ENCODE measurements around the gene NTSR1.
A peak's percentile ranks its signal among the peaks of the same experiment; 100 is the strongest.
"Not testable (repeated sequence)": the region's sequence is repeated elsewhere in the genome, so short reads cannot be mapped to it uniquely, and the experiment has no call there.

Gene NTSR1

GRCh38 chr20:62675156-62675876 lies 33.3 kb upstream of the NTSR1 start:
- DNase-seq: no peak

- DNase-seq: no peak
These were observed 32.8 kb upstream of the NTSR1 start for GRCh38 chr20:62675877-62676260.

DNA sequence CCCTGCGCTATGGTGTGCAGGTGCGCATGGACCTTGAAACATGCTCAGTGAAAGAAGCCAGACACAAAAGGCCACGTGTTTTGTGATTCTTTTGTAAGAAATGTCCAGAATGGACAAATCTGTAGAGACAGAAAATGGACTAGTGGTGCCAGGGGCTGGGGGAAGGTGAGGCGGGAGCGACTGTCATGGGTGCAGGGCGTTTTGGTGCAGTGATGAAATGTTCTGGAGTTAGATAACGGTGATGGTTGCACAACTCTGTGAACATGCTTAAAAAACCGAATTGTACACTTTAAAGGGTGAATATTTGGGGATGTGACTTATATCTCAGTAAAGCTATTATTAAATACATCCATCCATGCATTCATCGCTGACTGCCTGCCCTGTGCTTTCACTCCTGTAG lies 31.7 kb upstream of the NTSR1 start:
- no peak for DNase-seq

DNA sequence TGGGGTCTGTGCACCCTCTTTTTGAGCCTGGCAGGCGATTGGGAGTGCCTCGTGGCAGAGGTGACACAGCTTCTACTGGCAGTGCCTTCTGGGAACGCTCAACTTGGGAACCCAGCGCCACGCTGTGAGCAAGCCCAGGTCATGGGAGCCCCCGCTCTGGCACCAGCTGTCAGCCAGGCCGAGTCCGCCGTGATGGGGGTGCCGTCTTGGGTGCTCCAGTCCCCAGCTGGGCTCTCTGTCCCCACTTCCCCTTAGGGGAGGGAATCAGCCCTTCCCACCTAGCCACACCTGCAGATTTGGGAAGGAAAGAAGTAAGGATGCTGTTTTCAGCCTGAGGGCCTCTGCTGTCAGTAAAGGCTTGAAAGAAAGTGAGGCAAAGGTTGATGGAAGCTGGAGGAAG lies 31.0 kb upstream of the NTSR1 start:
- DNase-seq: no peak

DNA sequence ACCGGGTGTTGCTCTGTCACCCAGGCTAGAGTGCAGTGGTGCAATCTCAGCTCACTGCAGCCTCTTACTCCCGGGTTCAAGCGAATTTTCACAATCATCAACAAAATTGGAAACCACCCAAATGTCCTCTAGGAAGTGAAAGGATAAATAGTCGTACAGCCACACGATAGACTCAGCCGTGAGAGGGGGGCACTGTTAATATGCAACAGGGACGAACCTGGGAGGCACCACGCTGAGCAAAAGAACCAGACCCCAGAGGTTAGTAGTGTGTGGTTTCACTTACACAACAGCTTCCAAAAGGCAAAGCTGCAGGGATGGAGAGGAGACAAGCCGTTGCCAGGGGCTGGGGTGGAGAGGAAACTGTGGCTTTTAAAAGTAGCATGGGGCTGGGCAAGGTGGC lies 30.1 kb upstream of the NTSR1 start:
- DNase-seq: no peak

DNA sequence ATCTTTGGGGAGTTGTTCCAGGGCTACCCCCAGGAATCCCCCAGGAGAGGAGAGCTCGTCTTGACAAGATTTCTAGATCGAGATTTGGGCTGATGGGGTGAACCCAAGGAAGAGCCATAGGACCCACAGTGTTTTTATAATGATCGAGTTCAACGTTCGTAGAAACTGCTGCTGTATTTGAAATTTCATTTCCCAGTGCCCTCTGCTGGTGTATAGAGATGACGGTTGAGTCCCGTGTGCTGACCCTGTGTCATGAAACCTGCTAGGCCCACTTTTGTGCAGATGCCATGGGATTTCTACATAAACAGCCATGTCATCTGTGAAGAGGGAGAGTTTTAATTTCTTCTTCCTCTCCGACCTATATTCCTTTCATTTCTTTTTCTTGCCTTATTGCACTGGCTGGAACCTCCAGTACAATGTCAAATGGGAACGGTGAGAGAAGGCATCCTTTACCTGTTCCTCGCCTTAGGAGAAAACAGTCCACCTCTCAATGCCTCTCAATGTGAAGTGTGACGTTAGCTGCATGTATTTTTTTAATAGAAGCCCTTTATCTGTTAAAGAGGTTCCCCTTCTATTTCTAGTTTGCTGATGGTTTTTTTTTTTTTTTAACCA lies 28.6 kb upstream of the NTSR1 start:
- no peak for DNase-seq

DNA sequence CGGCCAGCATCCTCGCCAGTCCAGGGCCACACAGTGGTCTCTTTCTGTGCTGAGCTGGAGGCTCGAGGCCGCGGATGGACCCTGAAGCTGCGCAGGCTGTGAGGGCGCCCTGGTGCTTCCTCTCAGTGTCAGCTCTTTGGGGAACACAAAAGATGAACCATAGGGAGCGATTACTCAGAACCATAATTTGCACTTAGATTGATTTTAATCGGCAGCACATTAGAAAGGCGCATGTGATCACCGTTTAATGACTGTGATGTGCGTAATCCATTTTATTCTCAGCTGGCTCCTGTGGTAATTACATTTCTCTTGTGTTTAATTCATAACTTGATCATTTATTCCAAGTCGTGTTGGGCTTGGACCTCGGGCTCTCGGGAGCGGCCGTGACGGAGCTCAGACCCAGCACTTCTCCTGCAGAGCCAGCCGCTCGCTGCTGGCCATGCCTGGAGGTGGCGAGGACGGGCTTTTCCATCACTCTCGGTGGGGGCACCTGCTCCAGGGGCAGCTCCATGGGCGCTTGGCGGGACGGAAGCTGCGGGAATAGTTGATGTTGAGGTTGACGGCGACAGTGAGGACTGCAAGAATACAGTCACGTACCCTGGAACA lies 25.6 kb upstream of the NTSR1 start:
- DNase-seq: no peak

GRCh38 chr20:62683660-62684322 lies 24.8 kb upstream of the NTSR1 start:
- not testable (repeated sequence) for DNase-seq

DNA sequence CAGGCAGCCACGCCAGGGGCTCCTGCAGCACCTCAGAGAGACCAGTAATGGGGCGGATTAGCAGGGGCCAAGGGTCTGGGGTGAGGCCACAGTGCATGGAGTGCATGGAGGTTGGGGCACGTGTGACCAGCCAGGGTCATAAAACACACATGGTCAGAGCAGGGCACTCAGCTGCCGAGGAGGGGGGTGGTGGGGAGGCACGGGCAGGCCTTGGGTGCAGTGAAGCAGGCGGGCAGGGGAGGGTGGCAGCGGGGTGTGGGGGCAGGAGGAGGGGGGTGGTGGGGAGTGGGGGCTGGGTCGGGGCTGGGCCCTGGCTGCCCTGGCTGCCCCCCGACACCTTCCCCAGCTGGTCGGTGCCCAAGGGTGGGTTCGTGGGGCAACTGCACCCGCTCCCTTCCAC lies 23.7 kb upstream of the NTSR1 start:
- no peak for DNase-seq

GRCh38 chr20:62685781-62686555 lies 22.7 kb upstream of the NTSR1 start:
- DNase-seq: peak; percentile 95

DNA sequence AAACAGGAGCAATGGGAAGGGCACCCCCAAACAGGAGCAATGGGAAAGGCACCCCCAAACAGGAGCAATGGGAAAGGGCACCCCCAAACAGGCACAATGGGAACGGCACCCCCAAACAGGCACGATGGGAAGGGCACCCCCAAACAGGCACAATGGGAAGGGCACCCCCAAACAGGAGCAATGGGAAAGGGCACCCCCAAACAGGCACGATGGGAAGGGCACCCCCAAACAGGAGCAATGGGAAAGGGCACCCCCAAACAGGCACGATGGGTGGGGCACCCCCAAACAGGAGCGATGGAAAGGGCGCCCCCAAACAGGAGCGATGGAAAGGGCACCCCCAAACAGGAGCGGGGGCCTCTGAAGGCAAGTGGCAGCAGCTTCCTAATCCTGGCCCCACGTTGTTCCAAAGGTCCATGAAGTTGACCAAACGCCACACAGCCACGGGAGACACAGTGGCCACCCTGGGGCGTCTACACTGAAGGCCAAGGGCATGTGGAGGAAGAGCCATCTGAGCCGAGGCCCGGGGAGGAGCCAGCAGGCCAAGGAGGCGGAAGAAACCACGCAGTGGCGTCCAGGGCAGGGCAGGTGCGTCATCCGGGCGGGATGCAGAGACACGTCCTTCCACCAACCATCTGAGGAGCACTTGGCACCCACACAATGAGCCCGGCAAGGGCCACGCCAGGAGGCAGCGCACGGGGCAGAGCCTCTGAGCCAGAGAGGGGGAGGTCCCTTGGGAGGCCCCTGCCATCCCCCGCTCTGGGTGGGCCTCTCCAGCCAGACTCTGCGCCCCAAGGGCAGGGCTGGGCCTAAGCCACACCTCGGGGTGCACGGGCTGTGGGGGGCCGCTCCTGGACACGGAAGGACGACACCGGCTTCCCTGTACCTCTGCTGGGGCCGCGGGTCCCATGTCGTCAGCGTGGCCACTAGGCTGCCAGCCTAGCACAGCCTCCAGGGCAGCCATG lies 21.5 kb upstream of the NTSR1 start:
- DNase-seq: no peak

DNA sequence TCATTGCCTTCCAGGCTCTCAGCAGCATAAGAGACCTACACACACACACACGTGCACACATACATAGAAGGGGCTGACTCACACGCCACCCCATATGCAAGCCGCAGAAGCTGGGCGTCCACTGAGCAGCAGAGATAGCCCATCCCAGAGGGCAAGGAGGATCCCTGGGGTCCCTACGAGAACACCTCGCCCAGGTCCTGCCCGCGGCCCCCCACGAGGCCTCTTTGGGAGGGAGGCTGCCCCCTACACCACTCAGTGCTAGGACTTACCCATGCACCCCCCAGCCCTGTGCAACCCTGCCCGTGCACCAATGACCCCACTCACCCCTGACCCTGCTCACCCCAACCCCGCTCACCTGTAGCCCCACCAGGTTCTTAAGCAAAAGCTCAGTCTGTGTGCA lies 20.6 kb upstream of the NTSR1 start:
- no peak for DNase-seq

- DNase-seq: no peak
These were observed 19.7 kb upstream of the NTSR1 start for GRCh38 chr20:62688855-62689460.

DNA sequence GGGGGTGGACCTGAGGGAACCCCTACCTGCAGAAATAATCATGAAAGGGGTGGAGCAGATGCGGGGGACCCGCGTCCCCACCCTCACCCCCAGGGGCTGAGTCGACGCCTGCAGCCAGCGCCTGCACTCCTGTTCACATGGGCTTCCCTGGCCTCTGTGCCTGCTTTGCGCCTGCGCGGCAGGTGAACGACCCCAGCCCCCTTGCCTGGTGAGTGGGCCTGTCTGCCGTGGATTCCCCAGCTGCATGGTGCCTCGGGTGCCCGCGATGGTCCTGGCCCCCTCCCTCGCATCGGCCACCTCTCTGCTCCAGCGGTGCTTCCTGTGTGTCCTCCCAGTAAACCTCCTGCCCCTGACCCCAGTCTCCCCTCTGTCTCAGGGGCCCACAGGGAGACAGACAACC lies 18.8 kb upstream of the NTSR1 start:
- DNase-seq: no peak

DNA sequence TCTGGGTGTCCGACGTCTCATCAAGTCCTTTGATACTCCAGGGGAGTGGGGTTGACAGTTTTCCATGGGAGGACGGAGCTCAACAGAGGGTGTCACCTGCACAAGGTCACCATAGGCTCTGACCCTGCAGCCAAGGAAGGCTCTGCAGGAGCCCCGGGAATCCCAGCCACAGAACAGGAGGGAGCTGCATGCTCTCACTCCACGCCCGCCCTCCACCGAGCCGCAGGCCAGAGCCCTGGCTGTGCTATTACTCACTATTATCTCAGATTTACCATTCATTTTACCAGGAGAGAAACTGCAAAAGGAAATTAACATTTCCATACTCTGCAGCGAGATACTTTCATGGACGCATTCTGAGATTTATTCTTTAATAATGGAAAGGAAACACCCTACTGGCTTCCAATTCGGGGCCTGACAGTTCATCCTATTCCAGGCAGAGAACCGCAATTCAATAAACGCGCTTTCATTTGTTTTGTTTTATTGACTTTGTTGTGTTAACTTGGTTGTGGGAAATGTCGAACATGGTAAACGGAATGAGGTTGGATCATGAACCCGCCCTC lies 18.3 kb upstream of the NTSR1 start:
- DNase-seq: no peak

GRCh38 chr20:62691487-62691886 lies 17.1 kb upstream of the NTSR1 start:
- DNase-seq: no peak

GRCh38 chr20:62692176-62692575 lies 16.5 kb upstream of the NTSR1 start:
- DNase-seq: no peak

DNA sequence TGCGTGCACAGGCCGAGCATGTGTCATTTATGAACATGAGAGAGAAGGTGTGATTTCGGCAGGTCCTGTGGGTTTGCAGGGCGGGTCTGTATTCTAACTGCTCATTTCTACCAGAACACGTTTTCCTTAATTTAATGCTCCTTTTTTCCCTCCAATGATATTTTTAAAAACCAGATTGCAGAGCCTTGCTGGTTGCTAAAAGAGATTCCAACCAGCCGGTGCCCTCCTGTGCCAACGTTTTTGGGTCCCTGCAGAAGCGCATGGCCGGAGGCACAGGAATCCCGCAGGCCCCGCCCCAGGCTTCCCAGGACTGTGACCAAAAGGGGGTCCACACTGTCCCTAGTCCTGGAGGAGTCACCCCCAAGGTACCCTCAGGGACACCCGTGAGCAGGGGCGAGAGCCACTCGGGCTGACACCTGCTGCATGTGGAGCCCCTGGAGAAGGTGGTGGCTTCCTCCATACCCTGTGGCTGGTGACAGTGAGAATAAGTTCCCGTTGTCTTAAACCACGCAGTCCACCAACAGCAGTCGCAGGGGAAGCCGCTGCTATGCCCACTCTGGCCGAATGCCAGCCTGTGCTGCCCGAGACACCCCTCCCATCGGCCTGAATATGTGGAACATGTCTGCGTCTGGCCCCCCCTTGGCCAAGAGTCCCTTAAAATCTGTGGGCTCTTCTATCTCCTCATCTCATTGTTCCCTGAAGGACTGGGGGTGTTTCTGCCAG lies 15.7 kb upstream of the NTSR1 start:
- no peak for DNase-seq

DNA sequence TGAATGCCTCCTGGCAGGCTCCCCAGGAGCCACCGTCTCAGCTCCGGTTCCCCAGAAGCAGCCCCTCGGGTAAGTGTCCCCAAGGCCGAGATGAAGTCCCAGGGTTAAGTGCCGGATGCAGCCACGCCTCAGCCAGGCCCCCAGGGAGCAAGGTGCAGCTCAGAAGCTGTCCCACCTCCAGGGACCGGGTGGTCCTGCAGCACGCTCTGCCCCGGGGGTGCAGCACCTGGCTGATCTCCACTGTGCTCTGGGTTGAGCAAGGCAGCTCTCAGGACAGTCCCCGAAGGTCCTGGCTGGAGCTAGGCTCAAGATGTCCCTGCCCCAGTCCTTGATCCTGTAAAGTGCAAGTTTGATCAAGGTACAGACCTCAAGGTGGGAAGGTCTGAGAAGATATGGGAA lies 15.1 kb upstream of the NTSR1 start:
- no peak for DNase-seq

GRCh38 chr20:62694106-62694505 lies 14.5 kb upstream of the NTSR1 start:
- DNase-seq: no peak

DNA sequence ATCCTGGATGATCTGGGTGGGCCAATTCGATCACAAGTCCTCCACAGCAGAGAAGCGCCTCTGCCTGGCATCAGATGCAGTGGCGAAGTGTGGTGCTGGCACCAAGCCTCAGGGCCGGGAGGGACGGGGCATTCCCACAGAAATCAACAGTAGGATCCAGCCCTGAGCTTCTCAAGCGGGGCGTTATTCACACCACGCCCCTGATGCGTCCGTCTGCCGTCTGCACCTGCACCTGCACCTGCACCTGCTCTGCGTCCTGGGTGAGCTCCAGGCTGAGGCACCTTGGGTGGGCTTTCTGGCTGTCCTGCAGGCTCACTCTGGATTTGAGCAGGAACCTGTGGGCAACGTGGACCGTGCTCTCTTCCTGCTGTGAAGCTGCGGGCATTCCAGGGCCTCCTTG lies 13.8 kb upstream of the NTSR1 start:
- DNase-seq: peak; percentile 42

Measured in NCI-H526 treated with DMSO at 0.1 percent for 48 hours (cell line).